PC-9 (cell line): ENCODE data around the gene TAF11L2.
"Not testable (repeated sequence)": the region's sequence is repeated elsewhere in the genome, so short reads cannot be mapped to it uniquely, and the experiment has no call there.

Experiments
- CTCF ChIP-seq: fragments of 200-600 bp; sonication (generic); conservative IDR thresholded peaks from 2 replicates; pipeline ENCODE4 v1.6.1; 2017; ENCODE audit warnings: mixed run types, antibody characterized with exemption, mild to moderate bottlenecking, moderate library complexity
- EZH2 ChIP-seq: fragments of 200-600 bp; sonication (generic); IDR thresholded peaks from 2 replicates; pipeline ENCODE4 v1.8.0; 2017; ENCODE audit warnings: antibody characterized with exemption, low read depth

GRCh38 chr5:17526504-17526903 lies 28.5 kb downstream of the TAF11L2 start:
- TF ChIP-seq CTCF, EZH2: not testable (repeated sequence)
